Activated CD4-positive, alpha-beta memory T cell treated with anti-CD3 and anti-CD28 coated beads for 36 hours (primary cell): ENCODE results near the gene DENND6B. TPM values are rescaled to one million over a fixed set of nuclear protein-coding genes. Genes with fewer than 3 reads are reported as not detected.

Experiments
- CTCF ChIA-PET: fragments of 350-600 bp; sonication (Branson Sonifier 250); formaldehyde crosslinking; loops from one replicate; lab custom pipeline; 2021; ENCODE audit warnings: antibody characterized with exemption, inconsistent platforms; lab: Charles Lee
- POLR2A ChIA-PET: fragments of 350-600 bp; sonication (Branson Sonifier 250); formaldehyde crosslinking; loops from one replicate; lab custom pipeline; 2021; ENCODE audit warnings: antibody characterized with exemption; lab: Charles Lee
- DNase-seq: peaks from one replicate; pipeline ENCODE4 v3.0.0-alpha.2; 2020
- H3K27ac Mint-ChIP-seq: one replicate; pipeline ENCODE4 v1.8.0; 2021; ENCODE audit warnings: mixed read lengths
- H3K27me3 Mint-ChIP-seq: one replicate; pipeline ENCODE4 v1.8.0; 2021; ENCODE audit warnings: mixed read lengths
- H3K36me3 Mint-ChIP-seq: one replicate; pipeline ENCODE4 v1.8.0; 2021; ENCODE audit warnings: mixed read lengths
- H3K4me1 Mint-ChIP-seq: one replicate; pipeline ENCODE4 v1.8.0; 2021; ENCODE audit warnings: low read depth, mixed read lengths
- H3K4me3 Mint-ChIP-seq: one replicate; pipeline ENCODE4 v1.8.0; 2021; ENCODE audit warnings: mild to moderate bottlenecking, mixed read lengths
- H3K9me3 Mint-ChIP-seq: one replicate; pipeline ENCODE4 v1.8.0; 2021; ENCODE audit warnings: mixed read lengths
- intact Hi-C: fragments of 100-400 bp; cut with micrococcal nuclease; formaldehyde crosslinking; loops from one replicate; pipeline ENCODE4 v1.15.1; 2023
- total RNA-seq, 2 experiments: library from RNA; stranded (reverse); gene quantifications; one replicate each; pipeline ENCODE4 v1.2.3, GENCODE V29; 2021

Gene DENND6B
- total RNA-seq, 2 experiments from 2014 or later: 3.5 to 3.6 TPM

- Mint-ChIP-seq H3K4me1 (no peaks in the 10 kb centered on the region), H3K36me3 (no peaks in the 10 kb centered on the region), H3K27me3 (peaks cover 5% of the 10 kb centered on the region), H3K4me3 (no peak overlapping the region), H3K27ac (no peak overlapping the region), H3K9me3 (no peaks in the 10 kb centered on the region)
- ChIA-PET CTCF (interaction anchor here (1.6 kb wide), 1 partner anchor 23 kb away, joined by 8 read pairs; no protein-coding TSS in a partner anchor), POLR2A (no interaction called here)
- no peak for DNase-seq
- intact Hi-C loops: no loop called here
These were observed 27.7 kb downstream of the DENND6B start for GRCh38 chr22:50298937-50299784.

- H3K27ac Mint-ChIP-seq: no peak overlapping the region
- no peak overlapping the region for H3K4me3 Mint-ChIP-seq
- no peaks in the 10 kb centered on the region for H3K9me3 Mint-ChIP-seq
- ChIA-PET POLR2A (no interaction called here), CTCF (no interaction called here)
- H3K4me1 Mint-ChIP-seq: no peaks in the 10 kb centered on the region
- no peaks in the 10 kb centered on the region for H3K36me3 Mint-ChIP-seq
- no peak for DNase-seq
- intact Hi-C loops: no loop called here
- H3K27me3 Mint-ChIP-seq: peaks cover 5% of the 10 kb centered on the region
These were observed 28.6 kb downstream of the DENND6B start for GRCh38 chr22:50298266-50298637.

DNA sequence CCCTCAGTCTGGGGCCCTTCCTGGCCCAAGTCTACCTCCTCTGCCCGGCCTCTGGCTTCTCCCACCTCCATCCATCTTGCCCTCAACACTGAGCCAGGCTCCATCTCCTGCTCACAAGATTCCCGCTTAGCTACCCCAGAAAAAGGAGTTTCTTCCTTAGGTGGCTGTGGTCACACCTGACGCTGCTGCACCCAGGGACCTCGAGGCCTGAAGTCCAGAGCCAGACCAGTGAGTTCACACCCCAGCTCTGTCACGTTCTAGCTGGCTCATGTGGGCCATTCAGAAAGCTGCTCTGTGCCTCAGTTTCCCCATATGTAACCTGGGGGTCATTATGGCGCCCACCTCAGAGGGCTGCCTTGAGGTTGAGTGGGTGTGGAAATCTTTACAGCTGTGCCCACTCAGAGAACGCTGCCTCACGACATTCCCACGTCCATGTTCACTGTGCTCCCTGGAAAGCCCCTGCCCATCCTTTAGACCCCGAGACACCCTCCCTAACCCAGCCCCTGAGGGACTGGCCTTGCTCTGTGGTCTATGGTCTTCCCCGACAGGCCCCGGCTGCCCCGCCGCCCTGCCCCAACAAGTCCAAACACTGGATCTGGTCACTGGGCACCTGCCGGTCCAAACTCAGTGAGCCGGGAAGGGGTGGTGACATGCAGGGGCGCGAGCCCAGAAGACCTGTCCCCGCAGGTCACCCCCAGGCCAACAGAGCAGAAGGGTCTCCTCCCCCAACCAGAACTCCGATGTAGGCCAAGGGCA, 29.1 kb downstream of the DENND6B start:
- Mint-ChIP-seq H3K36me3 (no peaks in the 10 kb centered on the region), H3K4me3 (no peak overlapping the region)
- POLR2A ChIA-PET: no interaction called here

DNA sequence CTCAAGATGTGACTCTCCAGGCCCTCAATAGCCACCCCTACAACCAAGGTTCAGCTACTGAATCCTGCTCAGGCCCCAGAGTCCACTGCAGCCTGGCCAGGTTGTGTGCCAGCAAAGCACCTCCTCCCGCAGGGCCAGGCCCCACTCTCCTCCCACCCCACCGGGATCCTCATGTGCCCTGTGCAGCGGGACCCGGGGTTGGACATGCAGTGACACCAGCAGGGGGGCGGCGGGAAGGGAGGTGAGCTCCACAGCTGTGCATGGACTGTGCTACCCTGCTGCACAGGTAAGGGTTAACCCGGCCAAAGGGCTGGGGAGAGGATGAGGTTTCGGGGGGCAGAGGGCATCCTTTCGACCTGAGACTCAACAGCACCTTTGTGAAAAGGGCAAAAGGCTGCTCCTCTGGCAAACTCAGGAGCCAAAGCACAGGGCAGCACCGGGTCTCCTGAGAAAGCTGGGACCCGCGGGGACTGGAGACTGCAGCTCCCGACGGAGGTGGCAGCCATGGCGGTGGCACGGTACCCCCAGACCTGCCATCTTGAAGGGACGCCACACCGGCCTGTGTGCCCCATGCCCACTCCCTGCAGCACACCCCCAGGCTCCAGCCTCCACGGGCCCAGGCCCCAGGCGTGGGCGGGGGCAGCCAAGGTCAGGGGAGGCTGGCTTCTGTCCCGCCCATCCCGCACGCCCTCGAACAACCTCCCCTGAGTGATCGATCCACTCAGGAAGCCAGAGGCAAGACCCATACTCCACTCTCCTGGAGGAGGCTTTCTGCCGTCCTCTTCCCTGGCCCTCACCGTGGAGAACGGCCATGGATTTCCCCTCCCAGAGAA, 29.9 kb downstream of the DENND6B start:
- no peaks in the 10 kb centered on the region for H3K9me3 Mint-ChIP-seq
- CTCF ChIA-PET: interaction anchor here (0.8 kb wide), 1 partner anchor 31 kb away, joined by 3 read pairs; no protein-coding TSS in a partner anchor
- POLR2A ChIA-PET: no interaction called here
- DNase-seq: no peak
- no peak overlapping the region for H3K4me3 Mint-ChIP-seq
- intact Hi-C loops: no loop called here
- H3K27me3 Mint-ChIP-seq: peaks cover 10% of the 10 kb centered on the region
- no peak overlapping the region for H3K27ac Mint-ChIP-seq
- H3K4me1 Mint-ChIP-seq: peaks cover 3% of the 10 kb centered on the region
- no peaks in the 10 kb centered on the region for H3K36me3 Mint-ChIP-seq

More for the DNA sequence above, 29.1 kb downstream of the DENND6B start:
- intact Hi-C loops: no loop called here
- Mint-ChIP-seq H3K9me3 (no peaks in the 10 kb centered on the region), H3K27ac (no peak overlapping the region), H3K4me1 (peaks cover 1% of the 10 kb centered on the region), H3K27me3 (peaks cover 7% of the 10 kb centered on the region)
- CTCF ChIA-PET: no interaction called here
- no peak for DNase-seq

DNA sequence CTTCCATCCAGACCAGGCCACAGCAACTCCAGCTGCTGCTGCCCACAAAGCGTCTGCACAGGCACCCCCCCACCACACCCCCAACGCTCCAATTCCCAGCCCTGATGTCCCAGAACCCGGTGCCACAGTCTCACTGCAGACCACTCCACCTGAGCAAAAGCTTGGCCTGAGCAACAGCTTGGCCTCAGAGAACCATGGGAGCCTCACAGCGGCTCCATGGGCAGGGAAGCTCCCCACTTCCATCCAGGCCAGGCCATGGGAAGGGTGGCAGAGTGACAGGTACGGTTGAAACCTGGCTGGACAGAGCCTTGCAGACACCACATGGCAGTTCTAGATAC, 32.5 kb downstream of the DENND6B start:
- H3K9me3 Mint-ChIP-seq: no peaks in the 10 kb centered on the region
- no peaks in the 10 kb centered on the region for H3K36me3 Mint-ChIP-seq
- ChIA-PET CTCF (interaction anchor here (0.9 to 1.0 kb wide), 2 partner anchors 17 to 55 kb away, joined by 3 to 5 read pairs; no protein-coding TSS in a partner anchor), POLR2A (no interaction called here)
- DNase-seq: no peak
- H3K27ac Mint-ChIP-seq: no peak overlapping the region
- intact Hi-C loops: no loop called here
- peaks cover 3% of the 10 kb centered on the region for H3K4me1 Mint-ChIP-seq
- no peak overlapping the region for H3K4me3 Mint-ChIP-seq
- H3K27me3 Mint-ChIP-seq: peaks cover 19% of the 10 kb centered on the region

- ChIA-PET CTCF (interaction anchor here (0.9 to 1.0 kb wide), 2 partner anchors 17 to 55 kb away, joined by 3 to 5 read pairs; no protein-coding TSS in a partner anchor), POLR2A (no interaction called here)
- peaks cover 3% of the 10 kb centered on the region for H3K4me1 Mint-ChIP-seq
- no peak overlapping the region for H3K4me3 Mint-ChIP-seq
- peaks cover 19% of the 10 kb centered on the region for H3K27me3 Mint-ChIP-seq
- no peak for DNase-seq
- no peak overlapping the region for H3K27ac Mint-ChIP-seq
- intact Hi-C loops: no loop called here
- H3K36me3 Mint-ChIP-seq: no peaks in the 10 kb centered on the region
- H3K9me3 Mint-ChIP-seq: no peaks in the 10 kb centered on the region
These were observed 33.1 kb downstream of the DENND6B start for GRCh38 chr22:50293441-50294318.

DNA sequence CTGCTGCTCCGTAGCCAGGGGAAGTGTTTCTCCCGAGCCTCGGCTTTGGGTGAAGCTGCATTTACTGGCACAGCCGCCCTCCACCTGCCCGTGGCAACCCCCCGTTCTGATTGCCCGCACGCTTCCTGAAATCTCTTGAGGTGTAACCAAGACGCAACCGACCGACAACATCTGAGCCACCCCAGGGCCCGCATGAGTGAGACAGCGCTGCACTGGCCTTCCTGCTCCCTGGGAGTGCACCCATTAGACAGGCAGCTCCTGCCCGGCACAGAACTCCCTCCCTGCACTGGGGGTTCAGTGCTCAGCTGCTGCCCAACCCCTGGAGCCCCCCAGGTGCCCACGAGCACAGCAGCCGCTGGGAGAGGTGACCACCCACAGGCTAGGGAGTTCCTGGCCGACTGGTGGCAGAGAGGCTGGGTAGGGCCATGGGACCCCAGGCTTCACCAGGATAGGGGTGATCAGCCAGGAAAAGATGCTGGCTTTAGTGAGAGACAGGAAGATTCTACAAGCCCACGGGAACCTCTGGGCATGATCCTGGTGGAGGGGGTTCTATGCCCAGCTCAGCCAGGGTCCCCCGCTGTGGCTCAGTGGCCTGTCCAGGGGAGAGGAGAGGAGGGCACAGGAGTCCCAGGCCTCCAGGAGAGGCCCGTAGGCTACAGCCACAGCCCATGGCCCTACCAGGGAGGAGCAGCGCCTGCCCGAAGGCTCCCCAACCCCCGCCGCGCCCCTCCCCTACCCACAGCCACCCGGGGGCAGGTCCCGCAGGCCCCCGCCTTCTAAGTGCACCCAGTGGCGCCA, 34.0 kb downstream of the DENND6B start:
- POLR2A ChIA-PET: interaction anchor here (0.6 kb wide), 1 partner anchor 15 kb away, joined by 3 read pairs; the partner anchor contains the start of gene PLXNB2

DNA sequence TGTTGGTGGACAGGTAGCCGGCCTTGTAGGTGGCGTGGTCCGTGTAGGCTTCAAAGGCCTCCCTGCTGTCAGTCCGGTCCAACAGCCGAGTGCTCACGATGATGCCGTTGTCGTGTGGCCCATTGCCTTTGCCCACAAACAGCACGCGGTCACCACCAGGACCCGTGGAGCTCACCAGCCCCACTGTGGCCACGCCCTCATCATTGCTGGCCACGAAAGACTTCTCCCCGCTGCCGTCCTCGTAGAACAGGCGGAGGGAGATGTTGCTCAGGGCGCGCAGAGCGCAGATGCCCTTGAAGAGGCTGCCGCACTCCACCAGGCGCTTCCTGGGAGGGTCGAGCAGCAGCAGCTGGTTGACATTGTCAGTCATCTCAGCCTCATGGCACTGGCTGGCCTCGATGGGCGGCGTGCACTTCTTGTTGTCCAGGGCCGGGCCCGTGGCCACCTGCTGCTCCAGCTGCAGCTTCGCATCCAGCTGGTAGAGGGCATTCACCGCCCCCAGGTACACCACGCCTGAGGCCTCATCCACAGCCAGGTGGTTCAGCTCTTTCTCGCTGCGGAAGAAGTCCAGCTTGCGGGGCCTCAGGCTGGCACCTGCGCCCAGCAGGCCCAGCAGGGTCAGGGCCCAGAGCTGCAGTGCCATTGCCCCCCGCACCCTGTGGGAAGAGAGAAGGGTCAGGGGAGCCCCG, 36.7 kb downstream of the DENND6B start:
- Mint-ChIP-seq H3K36me3 (no peaks in the 10 kb centered on the region), H3K9me3 (no peaks in the 10 kb centered on the region), H3K27me3 (peaks cover 21% of the 10 kb centered on the region), H3K4me3 (no peak overlapping the region), H3K27ac (no peak overlapping the region), H3K4me1 (peaks cover 3% of the 10 kb centered on the region)
- intact Hi-C loops: no loop called here
- DNase-seq: no peak
- POLR2A ChIA-PET: no interaction called here
- CTCF ChIA-PET: no interaction called here

More for the DNA sequence above, 34.0 kb downstream of the DENND6B start:
- Mint-ChIP-seq H3K36me3 (no peaks in the 10 kb centered on the region), H3K27ac (no peak overlapping the region), H3K27me3 (peaks cover 19% of the 10 kb centered on the region), H3K4me1 (peaks cover 3% of the 10 kb centered on the region), H3K4me3 (no peak overlapping the region), H3K9me3 (no peaks in the 10 kb centered on the region)
- intact Hi-C loops: no loop called here
- CTCF ChIA-PET: no interaction called here
- DNase-seq: no peak

GRCh38 chr22:50289151-50289941, 37.5 kb downstream of the DENND6B start:
- intact Hi-C loops: no loop called here
- Mint-ChIP-seq H3K27ac (no peak overlapping the region), H3K4me3 (no peak overlapping the region), H3K9me3 (no peaks in the 10 kb centered on the region), H3K36me3 (no peaks in the 10 kb centered on the region), H3K4me1 (peaks cover 3% of the 10 kb centered on the region), H3K27me3 (peaks cover 21% of the 10 kb centered on the region)
- DNase-seq: no peak
- ChIA-PET CTCF (no interaction called here), POLR2A (no interaction called here)

GRCh38 chr22:50287731-50288130, 39.1 kb downstream of the DENND6B start:
- CTCF ChIA-PET: interaction anchor here (1.7 kb wide), 1 partner anchor 12 kb away, joined by 4 read pairs; no protein-coding TSS in a partner anchor
- H3K9me3 Mint-ChIP-seq: no peaks in the 10 kb centered on the region
- no peak overlapping the region for H3K4me3 Mint-ChIP-seq
- no peak for DNase-seq
- no peaks in the 10 kb centered on the region for H3K36me3 Mint-ChIP-seq
- H3K27ac Mint-ChIP-seq: no peak overlapping the region
- H3K27me3 Mint-ChIP-seq: peaks cover 18% of the 10 kb centered on the region
- H3K4me1 Mint-ChIP-seq: peaks cover 3% of the 10 kb centered on the region
- POLR2A ChIA-PET: no interaction called here
- intact Hi-C loops: no loop called here
